Loucy (cell line): ENCODE data around the gene ZNF292.
"Not testable (repeated sequence)": the region's sequence is repeated elsewhere in the genome, so short reads cannot be mapped to it uniquely, and the experiment has no call there.

Experiments
- H2AFZ ChIP-seq: fragments of 200-600 bp; sonication (generic); 2 replicates; pipeline ENCODE4 v1.6.0; 2016; ENCODE audit warnings: antibody characterized with exemption, mild to moderate bottlenecking, low read length, moderate library complexity
- H3F3A ChIP-seq: fragments of 200-600 bp; 2 replicates; pipeline ENCODE4 v1.6.0; 2016; ENCODE audit warnings: antibody characterized with exemption, low read depth, mild to moderate bottlenecking
- H3K27me3 ChIP-seq: fragments of 200-600 bp; sonication (generic); 2 replicates; pipeline ENCODE4 v1.6.1; 2014; ENCODE audit warnings: low read length, mild to moderate bottlenecking; ENCODE audit not compliant: insufficient read depth, poor library complexity, severe bottlenecking
- H3K36me3 ChIP-seq: fragments of 200-600 bp; sonication (generic); 2 replicates; pipeline ENCODE4 v1.6.1; 2016; ENCODE audit warnings: low read length; ENCODE audit not compliant: insufficient read depth
- H3K4me1 ChIP-seq: fragments of 200-600 bp; sonication (generic); 2 replicates; pipeline ENCODE4 v1.5.1; 2014; ENCODE audit warnings: low read length, mild to moderate bottlenecking; ENCODE audit not compliant: insufficient read depth, poor library complexity, severe bottlenecking
- H3K4me2 ChIP-seq: fragments of 200-600 bp; sonication (generic); 2 replicates; pipeline ENCODE4 v1.6.0; 2014; ENCODE audit warnings: antibody characterized with exemption, low read length, low read depth, mild to moderate bottlenecking; ENCODE audit not compliant: poor library complexity, severe bottlenecking
- H3K4me3 ChIP-seq: fragments of 200-600 bp; sonication (generic); 2 replicates; pipeline ENCODE4 v1.5.1; 2014; ENCODE audit warnings: low read length, mild to moderate bottlenecking, mixed read lengths; ENCODE audit not compliant: poor library complexity, severe bottlenecking
- H3K79me2 ChIP-seq: fragments of 200-600 bp; sonication (generic); 2 replicates; pipeline ENCODE4 v1.6.1; 2014; ENCODE audit warnings: low read length; ENCODE audit not compliant: insufficient read depth
- H3K9ac ChIP-seq: fragments of 200-600 bp; sonication (generic); 2 replicates; pipeline ENCODE4 v1.6.0; 2014; ENCODE audit warnings: mild to moderate bottlenecking, low read depth, low read length, moderate library complexity; ENCODE audit not compliant: poor library complexity, severe bottlenecking
- H3K9me2 ChIP-seq: fragments of 200-600 bp; sonication (generic); replicated peaks from 2 replicates; pipeline ENCODE4 v1.6.1; 2016; ENCODE audit warnings: low read depth, low read length, mixed read lengths
- H3K9me3 ChIP-seq: fragments of 200-600 bp; sonication (generic); 2 replicates; pipeline ENCODE4 v1.6.1; 2014; ENCODE audit warnings: mild to moderate bottlenecking, antibody characterized with exemption, low read length, low read depth; ENCODE audit not compliant: insufficient read depth
- H4K20me1 ChIP-seq: fragments of 200-600 bp; sonication (generic); 2 replicates; pipeline ENCODE4 v1.6.0; 2014; ENCODE audit warnings: antibody characterized with exemption, low read length, mild to moderate bottlenecking; ENCODE audit not compliant: insufficient read depth, poor library complexity, severe bottlenecking
- CTCF ChIP-seq: fragments of 200-600 bp; sonication (generic); conservative IDR thresholded peaks from 2 replicates; pipeline ENCODE4 v1.5.1; 2014; ENCODE audit warnings: mild to moderate bottlenecking, antibody characterized with exemption, low read length
- EZH2phosphoT487 ChIP-seq: fragments of 200-600 bp; IDR thresholded peaks from 2 replicates; pipeline ENCODE4 v1.6.1; 2018; ENCODE audit warnings: antibody characterized with exemption, mild to moderate bottlenecking, moderate library complexity, borderline replicate concordance

The ZNF292 gene

GRCh38 chr6:87155842-87156815 lies 764 bp downstream of the ZNF292 start:
- no peak for TF ChIP-seq EZH2phosphoT487
- no peak for TF ChIP-seq CTCF
- H3K4me1 ChIP-seq, result peaks cover 40% of the 10 kb centered on the region
- peak overlapping the region; percentile 84 for H3K4me3 ChIP-seq
- no peaks in the 10 kb centered on the region for H3K9me3 ChIP-seq
- peak overlapping the region; percentile 84 for H3K9ac ChIP-seq
- peak overlapping the region; percentile 72 for H3K4me2 ChIP-seq
- peak overlapping the region; percentile 72; the same call in 1 of the 2 replicates for H2AFZ ChIP-seq
- H3F3A ChIP-seq, result no peaks in the 10 kb centered on the region
- no peaks in the 10 kb centered on the region for H3K9me2 ChIP-seq
- peaks cover 79% of the 10 kb centered on the region for H3K79me2 ChIP-seq
- peaks cover 54% of the 10 kb centered on the region for H4K20me1 ChIP-seq
- no peaks in the 10 kb centered on the region for H3K36me3 ChIP-seq
- no peaks in the 10 kb centered on the region for H3K27me3 ChIP-seq

DNA sequence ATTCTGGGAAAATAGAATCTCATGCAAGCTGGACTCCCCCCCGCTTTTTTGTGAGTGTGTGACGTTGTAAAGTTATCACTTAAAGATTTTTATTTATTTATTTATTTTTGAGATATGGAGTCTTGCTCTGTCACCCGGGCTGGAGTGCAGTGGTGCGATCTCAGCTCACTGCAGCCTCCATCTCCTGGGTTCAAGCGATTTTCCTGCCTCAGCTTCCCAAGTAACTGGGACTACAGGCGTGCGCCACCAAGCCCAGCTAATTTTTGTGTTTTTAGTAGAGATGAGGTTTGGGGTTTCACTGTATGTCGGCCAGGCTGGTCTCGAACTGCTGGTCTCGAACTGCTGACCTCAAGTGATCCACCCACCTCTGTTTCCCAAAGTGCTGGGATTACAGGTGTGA lies 2.2 kb downstream of the ZNF292 start:
- H3K27me3 ChIP-seq, H3K9me2 ChIP-seq, H3K9me3 ChIP-seq, H3K36me3 ChIP-seq, H2AFZ ChIP-seq, H3F3A ChIP-seq: not testable (repeated sequence)
- H3K4me3 ChIP-seq, result peak overlapping the region; percentile 84
- H4K20me1 ChIP-seq, result peaks cover 69% of the 10 kb centered on the region
- H3K4me2 ChIP-seq, result peak overlapping the region; percentile 72
- peaks cover 89% of the 10 kb centered on the region for H3K79me2 ChIP-seq
- H3K9ac ChIP-seq, result peak overlapping the region; percentile 84
- peaks cover 50% of the 10 kb centered on the region for H3K4me1 ChIP-seq

DNA sequence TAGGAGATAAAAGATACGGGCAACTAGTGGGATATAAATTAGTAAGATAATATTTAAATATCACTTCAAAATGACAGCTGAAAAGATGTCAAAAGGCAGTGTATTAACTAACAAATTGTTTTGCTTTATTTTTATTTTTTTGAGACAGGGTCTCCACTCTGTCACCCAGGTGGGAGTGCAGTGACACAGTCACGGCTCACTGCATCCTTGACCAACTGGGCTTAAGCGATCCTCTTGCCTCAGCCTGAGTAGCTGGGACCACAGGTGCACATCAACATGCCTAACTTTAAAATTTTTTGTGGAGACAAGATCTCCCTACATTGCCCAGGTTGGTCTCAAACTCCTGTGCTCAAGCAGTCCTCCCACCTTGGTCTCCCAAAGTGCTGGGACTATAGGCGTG lies 5.9 kb downstream of the ZNF292 start:
- H3K79me2 ChIP-seq, result peaks cover 100% of the 10 kb centered on the region
- TF ChIP-seq EZH2phosphoT487 (no peak), CTCF (no peak)
- no peaks in the 10 kb centered on the region for H3K36me3 ChIP-seq
- no peaks in the 10 kb centered on the region for H3K27me3 ChIP-seq
- peaks cover 99% of the 10 kb centered on the region for H4K20me1 ChIP-seq
- peak overlapping the region; percentile 70 for H3K4me3 ChIP-seq
- no peaks in the 10 kb centered on the region for H3K9me2 ChIP-seq
- no peaks in the 10 kb centered on the region for H3K9me3 ChIP-seq
- H3K9ac ChIP-seq, result peak overlapping the region; percentile 47
- H3K4me1 ChIP-seq, result peaks cover 59% of the 10 kb centered on the region
- peak overlapping the region; percentile 75 for H3K4me2 ChIP-seq
- no peak overlapping the region for H2AFZ ChIP-seq
- no peaks in the 10 kb centered on the region for H3F3A ChIP-seq
